AML-193 (cell line): ENCODE data around the gene PTCH1.

ENCODE experiments used
- DNase-seq, 2 experiments: peaks; one replicate each; lab custom pipeline; 2025; lab: John Stamatoyannopoulos, UW

PTCH1 gene

DNA sequence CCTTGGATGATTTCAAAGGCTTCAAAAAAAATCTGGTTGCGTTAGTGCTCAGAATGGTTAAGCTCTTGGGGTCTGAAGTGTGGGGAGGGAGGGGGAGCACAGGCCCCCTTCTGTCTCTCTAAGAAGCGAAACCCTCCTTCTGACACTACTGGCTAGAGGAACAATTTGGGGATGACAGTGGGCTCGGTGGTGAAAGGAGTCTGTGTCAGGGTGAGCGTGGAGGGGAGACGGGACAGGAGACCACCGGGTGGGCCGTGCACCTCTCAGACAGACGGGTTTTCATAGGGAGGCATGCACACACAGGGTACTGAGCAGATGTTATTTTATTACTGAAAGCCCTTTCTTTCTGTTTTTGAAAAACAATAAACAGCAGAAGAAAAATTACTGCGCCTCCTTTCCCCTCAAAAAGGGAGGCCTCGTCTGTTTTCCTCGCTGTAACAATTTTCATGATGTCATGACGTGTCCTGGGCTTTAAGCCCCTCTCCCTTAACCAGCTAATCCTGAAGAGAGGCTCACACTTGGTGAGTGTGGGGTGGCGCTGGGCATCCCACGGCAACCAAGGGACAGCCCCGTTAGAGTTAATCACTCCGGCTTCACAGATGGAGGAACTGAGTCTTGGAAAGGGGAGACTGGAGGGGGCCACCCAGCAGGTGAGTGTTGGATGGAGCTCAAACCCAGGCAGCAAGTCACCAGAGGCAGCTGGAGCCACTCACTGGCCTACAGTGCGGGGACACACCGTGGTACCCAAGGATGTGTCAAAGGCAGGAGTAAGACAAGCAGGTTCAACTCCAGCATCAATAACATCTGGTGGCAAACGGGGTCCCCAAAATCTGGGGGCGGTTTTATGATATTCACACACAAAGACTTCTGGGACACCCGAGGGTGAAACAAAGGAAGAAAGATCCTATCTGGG lies 53.4 kb downstream of the PTCH1 start:
- no peak for DNase-seq

DNA sequence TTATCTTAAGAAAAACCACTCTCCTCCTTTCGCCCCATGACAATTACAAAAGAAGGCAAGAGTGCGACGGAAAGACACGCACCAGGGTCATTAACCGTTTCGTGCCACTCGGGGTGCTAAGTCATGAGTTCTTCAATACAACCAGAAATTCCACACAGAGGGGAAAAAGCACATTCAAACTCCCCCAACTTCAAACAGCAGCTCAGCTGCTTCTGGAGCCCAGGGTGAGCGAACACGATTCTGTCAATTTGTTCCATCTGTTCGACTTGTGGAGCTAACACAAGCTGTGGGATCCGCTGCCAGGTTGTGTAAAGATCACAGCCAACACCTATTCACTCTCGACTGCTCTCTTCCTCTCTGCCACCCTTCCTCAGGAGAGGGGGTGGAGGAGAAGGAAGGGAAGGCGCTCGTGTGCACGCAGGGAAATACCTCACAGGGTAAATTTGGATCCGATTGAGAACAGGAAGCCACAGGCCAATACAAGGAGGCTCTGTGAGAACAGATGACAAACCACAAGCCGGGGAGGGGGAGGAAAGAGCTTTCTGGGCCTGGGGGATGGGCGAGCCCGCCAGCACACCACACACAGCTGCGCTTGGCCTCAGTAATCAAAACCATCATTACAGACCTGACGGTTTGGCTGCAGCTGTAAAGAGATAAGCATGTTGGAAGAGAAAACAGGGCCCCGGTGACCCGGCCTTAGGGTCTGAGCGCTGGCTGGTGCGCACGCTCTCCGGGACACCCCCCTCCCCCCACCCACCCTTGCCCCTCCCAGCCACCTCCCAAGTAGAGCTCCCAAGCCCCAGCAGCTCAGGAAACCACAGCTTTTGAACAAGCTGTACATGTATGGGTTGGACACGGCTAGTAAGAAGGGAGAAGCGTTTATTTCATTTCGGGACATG lies 54.3 kb downstream of the PTCH1 start:
- peak; percentile 64 to 70 for DNase-seq

- DNase-seq = no peak
Observed at GRCh38 chr9:95461448-95462248, 55.1 kb downstream of the PTCH1 start.

GRCh38 chr9:95460518-95461164 lies 56.1 kb downstream of the PTCH1 start:
- no peak for DNase-seq

DNA sequence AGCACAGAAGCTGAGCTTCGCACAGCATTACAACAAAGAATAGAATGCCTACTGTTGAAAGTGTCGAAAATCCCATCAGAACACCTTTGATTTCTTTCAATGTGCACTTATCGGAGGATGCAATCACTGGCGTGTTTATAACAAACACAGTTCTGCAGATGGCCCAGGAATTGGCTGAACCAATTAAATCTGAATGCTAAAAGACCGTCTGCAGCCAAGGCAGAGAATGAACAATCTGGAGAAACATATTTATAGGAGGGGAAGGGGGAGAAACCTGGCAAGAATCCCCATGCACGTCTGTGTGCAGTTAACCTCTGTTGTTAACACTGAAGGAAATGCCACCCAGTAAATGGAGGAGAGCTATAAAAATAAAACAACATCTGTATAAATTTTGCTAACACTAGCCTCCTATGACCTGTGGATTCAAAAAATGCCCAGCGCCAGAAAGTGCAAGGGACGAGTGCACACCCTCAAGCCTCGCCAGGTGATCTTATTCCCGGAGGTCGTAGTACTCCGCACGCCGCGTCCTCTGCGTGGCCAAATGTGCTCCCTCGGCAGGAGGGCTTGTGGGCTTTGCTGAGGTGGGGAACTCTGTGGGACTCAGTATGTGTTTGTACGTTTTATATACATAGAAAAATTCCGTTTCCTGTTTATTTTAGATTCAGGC lies 56.8 kb downstream of the PTCH1 start:
- DNase-seq = no peak

- no peak for DNase-seq
Observed at GRCh38 chr9:95459178-95459577, 57.6 kb downstream of the PTCH1 start.

- no peak for DNase-seq
Observed at GRCh38 chr9:95458666-95459065, 58.1 kb downstream of the PTCH1 start.

DNA sequence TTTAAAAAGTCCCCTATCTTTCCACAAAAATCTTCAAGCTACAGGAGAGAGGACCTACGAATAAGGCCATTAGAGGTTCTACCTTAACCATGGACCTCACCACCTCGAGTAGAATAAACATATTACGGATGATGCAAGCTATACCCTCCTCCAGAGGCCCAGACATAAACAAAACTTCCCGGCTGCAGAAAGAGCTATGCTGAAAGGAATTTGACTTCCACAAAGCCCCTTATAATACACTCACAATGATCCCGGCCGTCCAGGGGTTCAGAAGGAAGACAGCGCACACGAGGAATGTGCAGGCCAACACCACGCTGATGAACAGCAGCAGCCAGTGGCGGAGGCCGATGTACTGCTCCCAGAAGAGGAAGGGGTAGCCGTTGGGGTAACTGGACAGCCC lies 59.0 kb downstream of the PTCH1 start:
- no peak for DNase-seq

GRCh38 chr9:95455714-95456113 lies 61.1 kb downstream of the PTCH1 start:
- no peak for DNase-seq

DNA sequence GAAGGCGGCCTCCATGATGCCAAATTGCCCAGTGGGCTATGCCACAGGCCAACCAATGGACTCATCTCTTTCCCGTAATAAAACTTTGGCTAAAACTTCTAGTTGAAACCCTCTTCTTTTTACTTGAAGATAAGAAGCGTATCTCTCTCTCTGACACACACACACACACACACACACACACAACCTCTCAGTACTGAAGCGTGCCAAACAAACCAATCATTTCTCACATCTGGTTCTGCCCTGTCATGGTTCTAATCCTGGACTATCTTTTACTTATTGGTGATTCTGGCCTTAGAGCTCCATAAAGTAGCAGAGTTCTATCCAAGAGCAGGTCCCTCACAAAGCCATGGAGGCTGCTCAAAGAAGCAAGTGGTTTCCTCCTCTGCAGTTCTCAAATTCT lies 64.6 kb downstream of the PTCH1 start:
- DNase-seq = no peak

GRCh38 chr9:95451065-95451426 lies 65.7 kb downstream of the PTCH1 start:
- DNase-seq = no peak

- no peak for DNase-seq
Observed at GRCh38 chr9:95450171-95451064, 66.4 kb downstream of the PTCH1 start.

DNA sequence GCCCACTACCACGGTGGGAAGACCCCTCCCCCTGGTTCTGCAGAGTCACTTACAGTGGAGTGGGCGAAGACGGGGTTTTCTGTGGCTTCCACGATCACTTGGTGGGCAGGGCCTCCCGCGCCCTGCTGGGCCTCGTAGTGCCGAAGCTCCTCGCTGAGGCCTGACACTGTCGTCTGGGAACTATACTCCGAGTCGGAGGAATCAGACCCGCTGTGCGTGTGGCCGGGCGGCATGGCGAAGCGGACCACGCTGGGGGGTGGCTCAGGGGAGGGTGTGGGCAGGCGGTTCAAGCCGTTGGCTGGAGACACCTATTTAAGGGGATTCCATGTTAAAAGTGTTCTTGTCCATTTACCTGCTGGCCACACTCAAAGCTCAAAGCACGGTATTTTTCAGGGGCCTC lies 67.8 kb downstream of the PTCH1 start:
- no peak for DNase-seq

- DNase-seq = no peak
Observed at GRCh38 chr9:95447660-95448420, 68.9 kb downstream of the PTCH1 start.

DNA sequence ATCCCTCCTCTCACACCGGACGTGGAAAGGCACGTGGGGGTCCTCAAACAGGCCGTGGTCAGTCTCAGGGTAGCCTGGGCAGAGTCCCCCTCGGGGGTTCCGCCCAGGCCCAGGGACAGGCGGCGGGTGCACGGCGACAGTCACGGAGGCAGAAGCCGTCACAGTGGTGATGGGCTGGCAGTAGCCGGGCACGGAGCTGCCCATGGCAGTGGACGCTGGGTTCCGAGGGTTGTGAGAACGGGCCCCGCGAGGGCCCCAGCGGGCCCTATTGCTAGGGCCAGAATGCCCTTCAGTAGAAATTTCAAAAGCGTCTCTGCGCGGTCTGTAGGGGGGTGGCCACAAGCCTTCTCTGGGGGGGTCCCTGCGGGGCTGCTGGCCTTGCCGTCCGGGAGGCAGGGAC lies 69.8 kb downstream of the PTCH1 start:
- DNase-seq = no peak

DNA sequence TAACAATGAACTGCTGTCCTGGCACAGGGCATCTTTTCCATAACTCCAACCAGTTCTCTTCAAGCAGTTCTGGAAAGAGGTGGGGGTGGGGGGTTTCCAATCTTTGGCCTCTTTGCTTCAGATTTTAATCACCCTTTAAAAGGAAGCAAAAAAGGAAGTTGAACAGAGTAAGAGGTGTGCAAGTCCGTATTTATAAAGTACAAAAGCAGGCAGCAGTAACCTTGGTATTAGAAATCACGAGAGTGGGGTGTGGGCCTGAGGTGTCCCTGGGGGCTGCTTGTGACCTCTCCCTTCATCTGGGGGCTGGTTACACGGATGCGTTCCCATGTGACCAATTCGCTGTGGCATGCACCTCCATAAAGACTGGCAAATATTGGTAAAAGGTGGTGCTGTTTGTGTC lies 70.5 kb downstream of the PTCH1 start:
- no peak for DNase-seq

DNA sequence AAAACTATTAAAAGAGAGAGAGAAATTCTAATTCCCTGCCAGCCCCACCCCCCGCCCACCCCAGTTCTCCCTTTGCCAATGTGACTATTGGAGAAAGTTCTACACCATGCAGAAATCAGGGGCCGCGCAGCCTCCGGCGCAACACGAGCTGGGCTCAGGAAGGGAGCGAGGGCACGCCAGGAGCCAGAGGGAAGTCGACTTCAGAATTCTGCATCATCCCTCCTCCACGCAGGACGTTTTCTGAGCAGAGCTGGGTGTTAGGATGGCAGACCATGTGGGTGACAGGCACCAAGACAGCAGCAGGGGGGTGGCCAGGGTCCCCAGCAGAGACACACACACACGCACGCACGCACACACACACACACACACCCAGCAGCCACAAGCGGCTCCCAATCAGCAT lies 72.6 kb downstream of the PTCH1 start:
- DNase-seq = no peak

DNA sequence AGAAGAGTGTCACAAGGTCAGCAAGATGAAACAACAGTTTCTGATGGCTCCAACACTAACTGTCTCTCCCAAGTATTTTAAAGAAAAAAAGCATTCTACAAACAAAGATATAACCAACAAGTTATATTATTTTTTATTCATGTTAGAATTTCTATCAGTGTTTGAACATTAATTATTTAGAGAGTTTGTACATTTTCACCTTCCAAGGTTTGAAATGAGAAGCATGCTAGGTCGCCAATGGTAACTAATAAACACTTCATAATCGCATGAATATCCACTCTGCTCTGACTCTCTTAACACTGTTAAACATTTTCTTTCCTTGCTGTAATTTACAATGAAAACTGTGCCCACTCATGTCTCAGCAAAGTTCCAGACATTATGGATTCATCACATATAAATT lies 73.5 kb downstream of the PTCH1 start:
- no peak for DNase-seq

DNA sequence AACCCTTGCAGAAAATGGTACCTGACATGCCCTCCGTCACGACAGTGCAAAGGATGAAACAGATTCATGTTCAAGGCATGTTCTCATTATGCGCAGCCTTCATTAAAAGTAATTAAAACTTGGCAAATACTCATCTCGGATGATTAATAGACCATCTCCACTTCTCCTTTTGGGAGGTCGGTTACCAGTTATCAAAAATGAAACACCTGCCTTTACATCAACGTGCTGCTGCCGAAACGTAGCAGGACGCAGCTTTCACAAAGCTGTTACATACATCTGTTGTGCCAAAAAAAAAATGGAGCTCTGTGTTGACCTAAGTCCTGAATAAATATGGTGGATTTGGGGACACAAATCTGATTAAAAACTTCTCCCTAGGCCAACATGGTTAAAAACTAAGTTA lies 75.7 kb downstream of the PTCH1 start:
- DNase-seq = no peak
